K562 (cell line): ENCODE measurements around the gene INTS2. TPM values are rescaled to one million over a fixed set of nuclear protein-coding genes. Genes with fewer than 3 reads are reported as not detected.
A peak's percentile ranks its signal among the peaks of the same experiment; 100 is the strongest.

ENCODE experiments used
- ARID2 ChIP-seq: fragments of 450-650 bp; IDR thresholded peaks from 2 replicates; pipeline ENCODE4 v1.6.1; 2017; ENCODE audit warnings: antibody characterized with exemption, mild to moderate bottlenecking
- CBFA2T3 ChIP-seq: fragments of 450-650 bp; IDR thresholded peaks from 2 replicates; pipeline ENCODE4 v1.6.1; 2017
- CCNT2 ChIP-seq: IDR thresholded peaks from 2 replicates; pipeline ENCODE4 v1.6.1; 2011; ENCODE audit warnings: borderline replicate concordance, low read depth, mild to moderate bottlenecking, moderate library complexity, mixed read lengths, low read length; ENCODE audit not compliant: insufficient read length; ENCODE audit errors: extremely low read depth
- CEBPG ChIP-seq, 3 experiments: fragments of 200-800 bp in 1 of 3; sonication (Bioruptor generic) in 1 of 3; sonication (generic) in 1 of 3; formaldehyde crosslinking in 1 of 3; IDR thresholded peaks in 2 of 3; conservative IDR thresholded peaks in 1 of 3; 2 replicates each; pipeline versions ENCODE4 v1.6.1 to v1.8.0; 2016 to 2022; ENCODE audit warnings: missing compliant biosample characterization in 2 of 3, missing genetic modification characterization in 2 of 3, mild to moderate bottlenecking in 1 of 3, missing genetic modification reagents in 1 of 3
- CHD2 ChIP-seq: IDR thresholded peaks from 2 replicates; pipeline ENCODE4 v1.6.1; 2011; ENCODE audit warnings: low read depth, low read length
- FOXK1 ChIP-seq: sonication (generic); formaldehyde crosslinking; IDR thresholded peaks from 2 replicates; pipeline ENCODE4 v1.8.0; 2022; ENCODE audit warnings: missing genetic modification reagents, mild to moderate bottlenecking, borderline replicate concordance
- NCOA6 ChIP-seq: fragments of 450-650 bp; IDR thresholded peaks from 2 replicates; pipeline ENCODE4 v1.6.1; 2017; ENCODE audit warnings: mild to moderate bottlenecking
- NFRKB ChIP-seq: fragments of 450-650 bp; IDR thresholded peaks from 2 replicates; pipeline ENCODE4 v1.6.1; 2016; ENCODE audit warnings: low read depth
- NFYB ChIP-seq: IDR thresholded peaks from 2 replicates; pipeline ENCODE4 v1.6.1; 2011; ENCODE audit warnings: mild to moderate bottlenecking, moderate library complexity; ENCODE audit not compliant: insufficient read length; ENCODE audit errors: extremely low read depth
- PURB ChIP-seq: sonication (generic); formaldehyde crosslinking; IDR thresholded peaks from 2 replicates; pipeline ENCODE4 v1.9.0; 2021; ENCODE audit warnings: low read depth, mild to moderate bottlenecking, missing genetic modification reagents
- TFE3 ChIP-seq: fragments of 450-650 bp; formaldehyde crosslinking; IDR thresholded peaks from 2 replicates; pipeline ENCODE4 v1.4.0; 2020; ENCODE audit warnings: mild to moderate bottlenecking, mixed read lengths
- THRA ChIP-seq: fragments of 450-650 bp; IDR thresholded peaks from 2 replicates; pipeline ENCODE4 v1.6.1; 2017; ENCODE audit warnings: mild to moderate bottlenecking, moderate library complexity
- ZBTB43 ChIP-seq: sonication (generic); formaldehyde crosslinking; IDR thresholded peaks from 2 replicates; pipeline ENCODE4 v1.8.0; 2023; ENCODE audit warnings: mild to moderate bottlenecking, missing genetic modification reagents
- polyA plus RNA-seq, 8 experiments: library from polyadenylated mRNA; depleted of rRNA in 4 of 8; stranded (reverse) in 5 of 8; unstranded in 3 of 8; fragments of >200 nt; fragmentation: Nextera tagmentation in 2 of 8; fragmentation: Illumina TruSeq in 1 of 8; extraction: Ambion mirVana in 2 of 8; extraction: Trizol in 1 of 8; gene quantifications; 2 replicates each; pipeline versions ENCODE4 v1.2.1 to v1.2.3, GENCODE V29; 2011 to 2014; ENCODE audit warnings: inconsistent platforms in 1 of 8, missing spikeins in 1 of 8
- total RNA-seq, 7 experiments: library from RNA; depleted of rRNA in 6 of 7; stranded (reverse); fragments of >200 nt in 6 of 7; fragmentation: Illumina TruSeq in 2 of 7; extraction: Trizol in 2 of 7; gene quantifications; 2 replicates each; pipeline versions ENCODE4 v1.2.1 to v1.2.3, GENCODE V29; 2011 to 2021; ENCODE audit warnings: low replicate concordance in 1 of 7

Gene INTS2
- total and polyA plus RNA-seq, 9 of the 15 experiments (the other 6 are each of a cell fraction or from before 2014, with no cell fraction given) = 4.8 to 24.7 (median 12.8) TPM

GRCh38 chr17:61848896-61849295 is 78.9 kb downstream of the INTS2 start (continued):
- no peak for TF ChIP-seq NFRKB
- no peak for TF ChIP-seq ZBTB43 (CRISPR knock-in tag)
- TF ChIP-seq CBFA2T3 = no peak
- 0 out of 2 replicates have a peak, but pooled peaks have one; percentile 11 for TF ChIP-seq TFE3 (CRISPR knock-in tag)
- no peak for TF ChIP-seq THRA
- no peak for TF ChIP-seq CCNT2
- no peak for TF ChIP-seq CHD2
- TF ChIP-seq PURB (CRISPR knock-in tag) = no peak
- no peak for TF ChIP-seq FOXK1 (CRISPR knock-in tag)
- TF ChIP-seq NFYB = no peak
- TF ChIP-seq NCOA6 = no peak
- no peak for TF ChIP-seq ARID2
- TF ChIP-seq CEBPG (CRISPR knock-in tag; IDR thresholded peaks at IDR 0.05) = no peak
- no peak for TF ChIP-seq CEBPG (tag; conservative IDR thresholded peaks at IDR 0.05 in 1 of 2, IDR thresholded peaks at IDR 0.05 in 1 of 2)
